NCI-H2196 (cell line): Measurements from ENCODE around the gene MYH14.

Source experiments
- DNase-seq: peaks from one replicate; lab custom pipeline; 2025; ENCODE audit not compliant: unreplicated experiment; lab: John Stamatoyannopoulos, UW

Gene MYH14

DNA sequence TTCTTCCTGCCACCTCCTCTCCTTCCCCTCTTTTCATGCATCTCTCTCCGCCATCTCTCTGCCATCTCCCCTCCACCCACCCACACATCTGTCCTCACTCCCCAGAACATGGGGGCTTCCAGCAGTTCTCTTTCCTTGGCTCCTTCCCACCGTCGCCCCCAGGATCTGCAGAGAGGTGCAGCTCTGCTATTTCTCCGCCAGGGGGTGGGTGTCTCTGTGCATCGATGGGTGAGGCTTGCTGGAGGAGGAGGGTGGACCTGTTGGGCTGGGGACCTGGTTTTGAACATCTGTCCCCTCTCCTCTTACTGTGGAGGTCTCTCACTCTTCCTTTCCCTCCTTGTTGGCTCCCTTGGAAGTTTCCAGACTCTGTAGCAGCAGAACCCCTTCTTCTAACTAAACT is 51.7 kb downstream of the MYH14 start:
- no peak for DNase-seq

DNA sequence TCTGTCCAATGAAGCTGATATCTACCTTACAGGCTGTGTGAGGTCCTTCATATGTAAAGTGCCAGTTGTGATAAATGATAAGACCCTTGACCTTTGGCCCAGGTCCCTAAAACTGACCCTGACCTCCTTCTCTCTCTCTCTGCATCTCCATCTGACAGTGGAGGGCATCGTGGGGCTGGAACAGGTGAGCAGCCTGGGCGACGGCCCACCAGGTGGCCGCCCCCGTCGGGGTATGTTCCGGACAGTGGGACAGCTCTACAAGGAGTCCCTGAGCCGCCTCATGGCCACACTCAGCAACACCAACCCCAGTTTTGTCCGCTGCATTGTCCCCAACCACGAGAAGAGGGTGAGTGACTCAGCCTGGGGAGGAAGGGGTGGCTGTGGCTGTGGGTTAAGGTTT is 53.7 kb downstream of the MYH14 start:
- DNase-seq = no peak

GRCh38 chr19:50258918-50259372 is 55.5 kb downstream of the MYH14 start:
- peak; percentile 5 for DNase-seq

- no peak for DNase-seq
Measured at GRCh38 chr19:50261446-50261970, 58.1 kb downstream of the MYH14 start.

DNA sequence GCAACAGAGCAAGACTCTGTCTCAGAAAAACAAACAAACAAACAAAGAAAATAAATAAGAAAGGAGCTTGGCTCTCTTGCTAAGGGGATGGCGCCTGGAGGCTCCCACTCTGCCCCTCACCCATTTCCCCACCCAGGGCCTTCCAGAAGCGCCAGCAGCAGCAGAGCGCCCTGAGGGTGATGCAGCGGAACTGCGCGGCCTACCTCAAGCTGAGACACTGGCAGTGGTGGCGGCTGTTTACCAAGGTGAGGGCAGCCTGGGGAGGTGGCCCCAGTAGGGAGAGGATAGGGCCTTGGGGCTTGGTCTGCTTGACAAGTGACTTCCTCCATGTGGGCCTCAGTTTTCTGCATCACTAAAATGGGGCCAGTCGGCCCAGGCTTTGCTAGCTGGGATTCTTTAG is 59.8 kb downstream of the MYH14 start:
- DNase-seq = no peak

DNA sequence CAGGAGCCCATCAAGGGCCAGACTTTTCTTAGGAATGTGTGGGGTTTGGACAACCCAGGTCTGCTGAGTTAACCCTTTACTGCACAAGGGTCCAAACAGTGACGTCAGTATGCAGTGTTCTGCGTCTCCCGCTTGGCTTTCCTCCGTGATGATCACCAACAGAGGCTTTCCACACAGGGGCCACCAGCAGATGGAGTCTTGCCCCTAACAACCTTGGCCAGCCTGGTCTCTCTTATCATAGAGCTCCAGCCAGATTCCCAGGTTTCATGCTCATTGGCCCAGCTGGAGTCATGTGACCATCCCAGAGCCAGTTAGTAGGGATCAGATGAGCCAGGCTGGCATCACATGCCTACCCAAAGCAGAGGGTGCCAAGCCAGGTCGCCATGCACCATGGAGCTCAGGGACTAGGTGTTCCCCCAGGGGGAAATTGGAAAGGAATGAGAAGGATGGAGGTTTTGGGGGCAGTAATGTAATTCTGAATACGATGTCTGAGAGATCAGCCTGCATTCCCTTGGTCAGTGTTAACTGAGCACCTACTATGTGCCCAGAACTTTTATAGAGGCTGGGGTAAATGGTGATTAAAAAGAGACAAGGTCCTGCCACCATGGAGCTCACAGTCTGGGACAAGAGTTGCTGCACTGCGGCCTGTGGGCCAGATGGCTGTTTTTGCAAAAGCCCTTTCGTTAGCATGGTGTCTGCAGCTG is 61.2 kb downstream of the MYH14 start:
- no peak for DNase-seq

- DNase-seq = no peak
Measured at GRCh38 chr19:50266041-50266440, 62.6 kb downstream of the MYH14 start.

DNA sequence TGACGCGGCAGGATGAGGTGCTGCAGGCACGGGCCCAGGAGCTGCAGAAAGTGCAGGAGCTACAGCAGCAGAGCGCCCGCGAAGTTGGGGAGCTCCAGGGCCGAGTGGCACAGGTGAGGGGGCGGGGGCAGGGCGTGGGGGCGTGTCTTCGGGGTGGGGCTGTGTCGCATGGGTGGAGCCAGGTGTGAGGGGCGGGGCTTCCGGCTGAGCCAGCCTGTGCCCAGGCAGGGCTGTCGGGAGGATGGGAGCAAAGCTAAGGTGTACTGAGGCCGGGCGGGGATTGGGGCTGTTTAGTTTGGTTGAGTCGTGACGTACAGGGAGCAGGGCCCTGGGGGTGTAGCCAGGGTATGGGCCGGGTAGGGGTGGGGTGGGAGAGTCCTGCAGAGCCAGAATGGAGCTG is 63.5 kb downstream of the MYH14 start:
- peak; percentile 24 for DNase-seq

- DNase-seq = no peak
Measured at GRCh38 chr19:50268041-50268440, 64.6 kb downstream of the MYH14 start.

DNA sequence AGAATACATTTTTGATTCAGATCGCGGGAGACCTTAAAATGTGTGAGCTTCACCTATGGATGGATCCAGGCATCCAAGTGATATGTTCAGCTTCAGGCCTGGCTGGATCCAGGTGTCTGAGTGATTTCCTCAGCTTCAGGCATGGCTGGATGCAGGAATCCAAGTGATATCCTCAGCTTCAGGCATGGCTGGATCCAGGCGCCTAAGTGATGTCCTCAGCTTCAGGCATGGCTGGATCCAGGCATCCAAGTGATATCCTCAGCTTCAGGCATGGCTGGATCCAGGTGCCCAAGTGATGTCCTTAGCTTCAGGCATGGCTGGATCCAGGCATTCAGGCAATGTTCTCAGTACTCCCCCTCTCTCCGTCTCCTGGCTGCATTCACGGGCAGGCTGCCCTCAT is 65.1 kb downstream of the MYH14 start:
- no peak for DNase-seq

DNA sequence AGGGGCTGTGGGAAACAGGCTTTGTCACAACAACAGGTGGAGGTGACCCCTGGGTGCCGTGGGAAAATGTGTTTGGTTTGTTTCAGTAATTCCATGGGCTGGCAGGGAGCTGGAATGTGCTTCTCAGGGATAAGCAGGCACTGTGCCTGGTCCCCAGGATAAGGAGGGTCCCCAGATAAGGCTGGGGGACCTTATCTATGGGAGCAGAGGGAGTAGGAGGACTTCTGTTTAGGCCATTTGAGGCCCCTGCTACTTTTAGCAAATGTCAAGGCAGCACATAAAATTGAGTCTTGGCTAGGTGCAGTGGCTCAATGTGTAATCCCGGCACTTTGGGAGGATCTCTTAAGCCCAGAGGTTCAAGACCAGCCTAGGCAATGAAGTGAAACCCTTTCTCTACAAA is 66.2 kb downstream of the MYH14 start:
- no peak for DNase-seq

DNA sequence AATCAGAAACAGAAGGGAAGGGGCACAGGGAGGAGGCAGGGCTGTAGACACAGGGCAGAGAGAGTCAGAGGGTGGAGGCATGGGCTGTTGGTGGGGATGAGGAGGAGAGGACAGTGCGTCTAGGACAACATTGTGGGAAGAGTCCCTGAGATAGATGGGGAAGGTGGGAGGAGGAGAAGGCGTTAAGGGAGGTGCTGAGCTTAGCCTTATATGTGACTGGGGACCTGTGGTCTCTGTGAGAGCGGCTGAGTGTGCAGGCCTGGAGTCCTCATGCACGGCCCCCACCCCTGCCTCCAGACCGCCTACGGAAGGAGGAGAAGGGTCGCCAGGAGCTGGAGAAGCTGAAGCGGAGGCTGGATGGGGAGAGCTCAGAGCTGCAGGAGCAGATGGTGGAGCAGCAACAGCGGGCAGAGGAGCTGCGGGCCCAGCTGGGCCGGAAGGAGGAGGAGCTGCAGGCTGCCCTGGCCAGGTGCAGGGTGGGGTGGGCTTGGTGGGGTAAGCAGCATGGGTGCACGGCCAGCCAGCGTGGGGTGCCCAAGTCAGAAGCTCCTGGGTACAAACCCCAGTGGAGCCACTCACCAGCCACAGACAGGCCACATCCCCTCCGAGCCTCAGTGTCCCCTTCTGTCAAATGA is 69.0 kb downstream of the MYH14 start:
- DNase-seq = no peak

DNA sequence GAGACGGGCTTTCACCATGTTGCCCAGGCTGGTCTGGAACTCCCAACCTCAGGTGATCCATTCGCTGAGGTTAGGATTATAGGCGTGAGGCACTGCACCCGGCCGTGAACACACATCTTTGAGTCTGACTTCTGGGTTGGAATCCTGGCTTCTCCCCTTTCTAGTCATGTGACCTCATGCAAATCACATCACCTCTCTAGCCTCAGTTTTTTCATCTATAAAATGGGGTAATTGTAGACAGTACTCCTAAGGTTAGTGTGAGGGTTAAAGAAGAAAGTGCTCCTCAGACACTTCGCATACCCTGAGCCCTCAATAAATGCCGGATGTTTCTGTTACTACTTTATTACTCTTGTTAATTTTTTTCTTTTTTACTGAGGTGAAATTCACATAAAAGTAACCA is 70.4 kb downstream of the MYH14 start:
- DNase-seq = no peak

DNA sequence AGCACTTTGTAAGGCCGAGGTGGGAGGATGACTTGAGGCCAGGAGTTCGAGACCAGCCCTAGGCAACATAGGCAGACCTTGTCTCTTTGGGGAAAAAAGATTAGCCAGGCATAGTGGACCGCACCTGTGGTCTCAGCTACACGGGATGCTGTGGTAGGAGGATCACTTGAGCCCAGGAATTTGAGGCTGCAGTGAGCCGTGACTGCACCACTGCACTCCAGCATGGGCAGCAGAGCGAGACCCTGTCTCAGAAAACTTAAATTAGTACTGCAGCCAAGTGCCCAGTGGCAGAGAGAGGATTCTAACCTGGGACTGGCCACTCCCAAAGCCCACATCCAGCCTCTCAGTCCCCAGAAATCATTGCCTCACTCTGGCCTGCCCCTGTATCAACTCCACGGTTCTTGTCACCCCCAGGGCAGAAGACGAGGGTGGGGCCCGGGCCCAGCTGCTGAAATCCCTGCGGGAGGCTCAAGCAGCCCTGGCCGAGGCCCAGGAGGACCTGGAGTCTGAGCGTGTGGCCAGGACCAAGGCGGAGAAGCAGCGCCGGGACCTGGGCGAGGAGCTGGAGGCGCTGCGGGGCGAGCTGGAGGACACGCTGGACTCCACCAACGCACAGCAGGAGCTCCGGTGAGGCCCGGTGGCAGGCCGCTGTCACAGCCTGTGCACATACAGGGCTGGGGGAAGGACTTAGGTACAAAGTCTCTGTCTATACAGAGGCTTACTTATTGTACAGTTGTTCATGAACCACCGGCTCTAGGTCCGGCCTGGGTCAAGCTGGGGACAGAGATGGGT is 72.4 kb downstream of the MYH14 start:
- no peak for DNase-seq

DNA sequence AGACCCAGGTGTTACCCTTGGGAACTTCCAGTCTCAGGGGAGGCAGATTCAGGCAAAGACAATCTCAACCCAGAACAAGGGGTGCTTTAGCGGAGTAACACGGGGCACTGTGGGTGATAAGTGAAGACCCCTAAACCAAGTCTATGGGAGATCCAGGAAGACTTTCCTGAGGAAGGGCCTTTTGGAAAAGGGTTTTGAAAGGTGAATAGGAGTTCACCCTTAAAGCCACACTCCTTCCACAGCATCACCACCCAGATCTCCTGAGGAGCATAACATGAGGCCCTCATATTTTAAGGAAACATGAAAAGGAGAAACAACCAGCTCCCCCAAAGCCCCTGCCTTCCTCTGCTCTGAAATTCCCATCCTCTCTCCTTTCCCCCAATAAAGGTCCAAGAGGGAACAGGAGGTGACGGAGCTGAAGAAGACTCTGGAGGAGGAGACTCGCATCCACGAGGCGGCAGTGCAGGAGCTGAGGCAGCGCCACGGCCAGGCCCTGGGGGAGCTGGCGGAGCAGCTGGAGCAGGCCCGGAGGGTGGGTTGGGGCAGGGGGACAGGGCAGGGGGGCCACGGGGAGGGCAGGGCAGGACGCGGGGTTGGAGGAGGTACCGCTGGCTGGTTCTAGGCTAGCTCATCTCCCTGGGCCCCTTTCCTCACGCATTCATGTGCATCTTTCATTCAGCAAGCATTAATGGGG is 73.1 kb downstream of the MYH14 start:
- DNase-seq = no peak

GRCh38 chr19:50277966-50278580 is 74.7 kb downstream of the MYH14 start:
- DNase-seq = no peak

GRCh38 chr19:50280074-50280473 is 76.7 kb downstream of the MYH14 start:
- DNase-seq = no peak

GRCh38 chr19:50280983-50281382 is 77.6 kb downstream of the MYH14 start:
- DNase-seq = no peak

DNA sequence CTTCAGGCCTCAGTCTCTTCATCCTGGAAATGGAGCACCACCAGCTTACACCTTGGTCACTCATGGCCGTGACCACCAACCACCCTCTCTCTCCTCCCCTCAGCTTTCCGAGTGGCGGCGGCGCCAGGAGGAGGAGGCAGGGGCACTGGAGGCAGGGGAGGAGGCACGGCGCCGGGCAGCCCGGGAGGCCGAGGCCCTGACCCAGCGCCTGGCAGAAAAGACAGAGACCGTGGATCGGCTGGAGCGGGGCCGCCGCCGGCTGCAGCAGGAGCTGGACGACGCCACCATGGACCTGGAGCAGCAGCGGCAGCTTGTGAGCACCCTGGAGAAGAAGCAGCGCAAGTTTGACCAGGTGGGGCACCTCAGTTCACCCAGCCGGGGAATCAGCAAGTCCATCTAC is 78.1 kb downstream of the MYH14 start:
- no peak for DNase-seq

DNA sequence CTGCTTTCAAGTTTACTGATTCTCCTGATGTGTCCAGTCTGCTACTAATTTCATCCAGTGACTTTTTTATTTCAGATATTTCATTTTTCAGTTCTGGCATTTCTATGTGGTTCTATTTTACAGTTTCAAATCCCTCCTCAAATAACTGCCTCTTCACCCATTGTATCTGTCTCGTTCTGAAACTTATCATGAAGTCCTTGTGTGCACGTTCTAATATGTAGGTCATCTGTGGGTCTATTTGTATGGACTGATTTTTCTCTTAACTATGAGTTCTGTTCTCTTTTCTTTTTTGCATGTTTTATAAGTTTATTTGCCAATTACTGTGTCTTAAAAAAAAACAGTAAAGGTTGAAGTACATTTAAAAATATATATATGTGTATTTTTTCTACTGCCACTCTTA is 82.4 kb downstream of the MYH14 start:
- DNase-seq = no peak

GRCh38 chr19:50286443-50286842 is 83.0 kb downstream of the MYH14 start:
- no peak for DNase-seq
